ENCODE results near the gene XYLT1.
A peak's percentile ranks its signal among the peaks of the same experiment; 100 is the strongest.

Gene XYLT1

GRCh38 chr16:17476414-17477259 is 5.9 kb upstream of the XYLT1 start:
- peak; percentile 61 to 65 (median 64) for TF ChIP-seq CTCF (IDR thresholded peaks at IDR 0.05; ENCODE audit: unreplicated experiment in 3 of 3)
- Mint-ChIP-seq H3K27me3 (ENCODE audit: low read depth) (peaks cover 42% of the 10 kb centered on the region), H3K36me3 (ENCODE audit: low read depth) (no peaks in the 10 kb centered on the region), H3K9me3 (peaks cover 13% of the 10 kb centered on the region), H3K4me3 (no peak overlapping the region), H3K4me1 (peaks cover 13% of the 10 kb centered on the region), H3K27ac (no peak overlapping the region)

GRCh38 chr16:17475104-17475503 is 4.3 kb upstream of the XYLT1 start:
- H3K4me1 Mint-ChIP-seq, result peaks cover 5% of the 10 kb centered on the region
- no peak for TF ChIP-seq CTCF (IDR thresholded peaks at IDR 0.05; ENCODE audit: unreplicated experiment in 3 of 3)
- no peak overlapping the region for H3K4me3 Mint-ChIP-seq
- H3K36me3 Mint-ChIP-seq (ENCODE audit: low read depth), result no peaks in the 10 kb centered on the region
- peaks cover 33% of the 10 kb centered on the region for H3K27me3 Mint-ChIP-seq (ENCODE audit: low read depth)
- no peak overlapping the region for H3K27ac Mint-ChIP-seq
- peaks cover 2% of the 10 kb centered on the region for H3K9me3 Mint-ChIP-seq

GRCh38 chr16:17474572-17474971 is 3.8 kb upstream of the XYLT1 start:
- no peak for TF ChIP-seq CTCF (IDR thresholded peaks at IDR 0.05; ENCODE audit: unreplicated experiment in 3 of 3)
- H3K4me1 Mint-ChIP-seq, result peaks cover 8% of the 10 kb centered on the region
- H3K27ac Mint-ChIP-seq, result no peak overlapping the region
- H3K4me3 Mint-ChIP-seq, result no peak overlapping the region
- peaks cover 32% of the 10 kb centered on the region for H3K27me3 Mint-ChIP-seq (ENCODE audit: low read depth)
- peaks cover 2% of the 10 kb centered on the region for H3K9me3 Mint-ChIP-seq
- no peaks in the 10 kb centered on the region for H3K36me3 Mint-ChIP-seq (ENCODE audit: low read depth)

- H3K27me3 Mint-ChIP-seq (ENCODE audit: low read depth), result peaks cover 34% of the 10 kb centered on the region
- TF ChIP-seq CTCF (IDR thresholded peaks at IDR 0.05; ENCODE audit: unreplicated experiment in 3 of 3), result no peak
- H3K4me3 Mint-ChIP-seq, result peak overlapping the region in 1 of 3 experiments; percentile 31
- no peaks in the 10 kb centered on the region for H3K36me3 Mint-ChIP-seq (ENCODE audit: low read depth)
- peaks cover 14% of the 10 kb centered on the region for H3K4me1 Mint-ChIP-seq
- H3K27ac Mint-ChIP-seq, result no peak overlapping the region
- H3K9me3 Mint-ChIP-seq, result peaks cover 2% of the 10 kb centered on the region
Measured at GRCh38 chr16:17474037-17474436, 3.3 kb upstream of the XYLT1 start.

GRCh38 chr16:17471719-17472461 is 1.1 kb upstream of the XYLT1 start:
- H3K4me1 Mint-ChIP-seq, result peaks cover 30% of the 10 kb centered on the region
- H3K27ac Mint-ChIP-seq, result no peak overlapping the region
- TF ChIP-seq CTCF (IDR thresholded peaks at IDR 0.05; ENCODE audit: unreplicated experiment in 3 of 3), result no peak
- H3K27me3 Mint-ChIP-seq (ENCODE audit: low read depth), result peaks cover 41% of the 10 kb centered on the region
- H3K36me3 Mint-ChIP-seq (ENCODE audit: low read depth), result no peaks in the 10 kb centered on the region
- H3K4me3 Mint-ChIP-seq, result peak overlapping the region; percentile 85 to 88 (median 85)
- peaks cover 2% of the 10 kb centered on the region for H3K9me3 Mint-ChIP-seq

Measured in nephron (organoid).